ENCODE data around the gene LAIR2.
"Not testable (repeated sequence)": the region's sequence is repeated elsewhere in the genome, so short reads cannot be mapped to it uniquely, and the experiment has no call there.

Gene LAIR2

GRCh38 chr19:54464630-54465425 lies 37.8 kb upstream of the LAIR2 start:
- DNase-seq (ENCODE audit: low read depth): peak; percentile 89

GRCh38 chr19:54465426-54466109 lies 37.1 kb upstream of the LAIR2 start:
- DNase-seq (ENCODE audit: low read depth): no peak

GRCh38 chr19:54466110-54466480 lies 36.5 kb upstream of the LAIR2 start:
- not testable (repeated sequence) for DNase-seq (ENCODE audit: low read depth)

- no peak for DNase-seq (ENCODE audit: low read depth)
Observed at GRCh38 chr19:54469496-54469934, 33.1 kb upstream of the LAIR2 start.

GRCh38 chr19:54470276-54470887 lies 32.2 kb upstream of the LAIR2 start:
- DNase-seq (ENCODE audit: low read depth): no peak

GRCh38 chr19:54470991-54471782 lies 31.4 kb upstream of the LAIR2 start:
- no peak for DNase-seq (ENCODE audit: low read depth)

- DNase-seq (ENCODE audit: low read depth): peak; percentile 91
Observed at GRCh38 chr19:54473071-54473891, 29.4 kb upstream of the LAIR2 start, which contains the start of gene CDC42EP5. Gene CDC42EP5, minus strand, starts transcription at chr19:54473296. Its CDS starts 7,749 bp downstream, at chr19:54465547.

GRCh38 chr19:54473892-54474372 lies 28.7 kb upstream of the LAIR2 start:
- no peak for DNase-seq (ENCODE audit: low read depth)

- no peak for DNase-seq (ENCODE audit: low read depth)
Observed at GRCh38 chr19:54475706-54476105, 26.9 kb upstream of the LAIR2 start.

GRCh38 chr19:54477650-54478049 lies 25.0 kb upstream of the LAIR2 start:
- no peak for DNase-seq (ENCODE audit: low read depth)

- DNase-seq (ENCODE audit: low read depth): peak; percentile 52
Observed at GRCh38 chr19:54478677-54479266, 23.9 kb upstream of the LAIR2 start.

- no peak for DNase-seq (ENCODE audit: low read depth)
Observed at GRCh38 chr19:54480051-54480450, 22.6 kb upstream of the LAIR2 start.

- DNase-seq (ENCODE audit: low read depth): peak; percentile 50
Observed at GRCh38 chr19:54481326-54481930, 21.2 kb upstream of the LAIR2 start.

- peak; percentile 1 for DNase-seq (ENCODE audit: low read depth)
Observed at GRCh38 chr19:54482889-54483288, 19.7 kb upstream of the LAIR2 start.

GRCh38 chr19:54484451-54484850 lies 18.2 kb upstream of the LAIR2 start:
- no peak for DNase-seq (ENCODE audit: low read depth)

GRCh38 chr19:54485851-54486250 lies 16.8 kb upstream of the LAIR2 start:
- DNase-seq (ENCODE audit: low read depth): no peak

- peak; percentile 31 for DNase-seq (ENCODE audit: low read depth)
Observed at GRCh38 chr19:54489341-54489740, 13.3 kb upstream of the LAIR2 start.

GRCh38 chr19:54489766-54490165 lies 12.9 kb upstream of the LAIR2 start:
- no peak for DNase-seq (ENCODE audit: low read depth)

GRCh38 chr19:54492568-54492967 lies 10.1 kb upstream of the LAIR2 start:
- no peak for DNase-seq (ENCODE audit: low read depth)

- DNase-seq (ENCODE audit: low read depth): not testable (repeated sequence)
Observed at GRCh38 chr19:54493056-54493455, 9.6 kb upstream of the LAIR2 start.
